ES-I3 (cell line): Measurements from ENCODE around the gene SCYL2.
"Not testable (repeated sequence)": the region's sequence is repeated elsewhere in the genome, so short reads cannot be mapped to it uniquely, and the experiment has no call there.

ENCODE experiments used
- H3K36me3 ChIP-seq: 2 replicates; pipeline ENCODE4 v1.6.1; 2013; ENCODE audit warnings: mild to moderate bottlenecking, low read length, control low read depth, moderate library complexity; ENCODE audit not compliant: insufficient read depth
- H3K4me1 ChIP-seq: 2 replicates; pipeline ENCODE4 v1.6.1; 2013; ENCODE audit warnings: mild to moderate bottlenecking, control low read depth, low read length; ENCODE audit not compliant: insufficient read depth
- H3K9ac ChIP-seq: 2 replicates; pipeline ENCODE4 v1.6.1; 2013; ENCODE audit warnings: low read depth, mild to moderate bottlenecking, low read length, moderate library complexity
- H3K9me3 ChIP-seq: 2 replicates; pipeline ENCODE4 v1.6.1; 2013; ENCODE audit warnings: mild to moderate bottlenecking, low read length, moderate library complexity; ENCODE audit not compliant: control insufficient read depth, insufficient read depth

SCYL2 gene

GRCh38 chr12:100248886-100249285 is 18.1 kb upstream of the SCYL2 start:
- no peak overlapping the region for H3K9ac ChIP-seq
- no peaks in the 10 kb centered on the region for H3K4me1 ChIP-seq
- H3K9me3 ChIP-seq, result no peaks in the 10 kb centered on the region
- H3K36me3 ChIP-seq, result no peaks in the 10 kb centered on the region

- Histone ChIP-seq H3K9ac (no peak overlapping the region), H3K36me3 (no peaks in the 10 kb centered on the region), H3K9me3 (no peaks in the 10 kb centered on the region), H3K4me1 (no peaks in the 10 kb centered on the region)
Observed at GRCh38 chr12:100249941-100250340, 17.0 kb upstream of the SCYL2 start.

GRCh38 chr12:100251917-100252316 is 15.1 kb upstream of the SCYL2 start:
- Histone ChIP-seq H3K9ac (no peak overlapping the region), H3K36me3 (no peaks in the 10 kb centered on the region), H3K4me1 (no peaks in the 10 kb centered on the region), H3K9me3 (no peaks in the 10 kb centered on the region)

GRCh38 chr12:100253437-100253836 is 13.5 kb upstream of the SCYL2 start:
- H3K36me3 ChIP-seq, result no peaks in the 10 kb centered on the region
- H3K4me1 ChIP-seq, result no peaks in the 10 kb centered on the region
- no peaks in the 10 kb centered on the region for H3K9me3 ChIP-seq
- H3K9ac ChIP-seq, result no peak overlapping the region

GRCh38 chr12:100254876-100255275 is 12.1 kb upstream of the SCYL2 start:
- Histone ChIP-seq H3K4me1 (no peaks in the 10 kb centered on the region), H3K9me3 (no peaks in the 10 kb centered on the region), H3K36me3 (no peaks in the 10 kb centered on the region), H3K9ac (no peak overlapping the region)

GRCh38 chr12:100258127-100258526 is 8.8 kb upstream of the SCYL2 start:
- no peaks in the 10 kb centered on the region for H3K36me3 ChIP-seq
- H3K4me1 ChIP-seq, result no peaks in the 10 kb centered on the region
- no peak overlapping the region for H3K9ac ChIP-seq
- H3K9me3 ChIP-seq, result no peaks in the 10 kb centered on the region

- Histone ChIP-seq H3K36me3 (no peaks in the 10 kb centered on the region), H3K9me3 (no peaks in the 10 kb centered on the region), H3K9ac (no peak overlapping the region), H3K4me1 (no peaks in the 10 kb centered on the region)
Observed at GRCh38 chr12:100263131-100263530, 3.8 kb upstream of the SCYL2 start.

- not testable (repeated sequence) for H3K36me3 ChIP-seq, H3K9me3 ChIP-seq, H3K4me1 ChIP-seq, H3K9ac ChIP-seq
Observed at GRCh38 chr12:100265107-100265506, 1.9 kb upstream of the SCYL2 start.

- no peaks in the 10 kb centered on the region for H3K36me3 ChIP-seq
- H3K9ac ChIP-seq, result peak overlapping the region; percentile 77
- 0 out of 2 replicates have a peak, but pooled peaks cover 10% of the 10 kb centered on the region for H3K4me1 ChIP-seq
- no peaks in the 10 kb centered on the region for H3K9me3 ChIP-seq
Observed at GRCh38 chr12:100265732-100266584, 1.0 kb upstream of the SCYL2 start.

- Histone ChIP-seq H3K9ac (peak overlapping the region; percentile 77), H3K4me1 (0 out of 2 replicates have a peak, but pooled peaks cover 10% of the 10 kb centered on the region), H3K36me3 (no peaks in the 10 kb centered on the region), H3K9me3 (no peaks in the 10 kb centered on the region)
Observed at GRCh38 chr12:100266585-100266834, 467 bp upstream of the SCYL2 start.

GRCh38 chr12:100267603-100268281 is 765 bp downstream of the SCYL2 start:
- Histone ChIP-seq H3K9ac (peak overlapping the region; percentile 77), H3K9me3 (no peaks in the 10 kb centered on the region), H3K36me3 (no peaks in the 10 kb centered on the region), H3K4me1 (peaks cover 14% of the 10 kb centered on the region; the same call in 1 of the 2 replicates)

- Histone ChIP-seq H3K9ac (peak overlapping the region; percentile 77; the same call in 1 of the 2 replicates), H3K4me1 (peaks cover 16% of the 10 kb centered on the region; the same call in 1 of the 2 replicates), H3K36me3 (no peaks in the 10 kb centered on the region), H3K9me3 (no peaks in the 10 kb centered on the region)
Observed at GRCh38 chr12:100268835-100269564, 2.0 kb downstream of the SCYL2 start.

GRCh38 chr12:100273782-100274181 is 6.8 kb downstream of the SCYL2 start:
- H3K9me3 ChIP-seq, result no peaks in the 10 kb centered on the region
- H3K9ac ChIP-seq, result no peak overlapping the region
- peaks cover 14% of the 10 kb centered on the region for H3K4me1 ChIP-seq
- H3K36me3 ChIP-seq, result no peaks in the 10 kb centered on the region

- Histone ChIP-seq H3K36me3 (no peaks in the 10 kb centered on the region), H3K9ac (no peak overlapping the region), H3K9me3 (no peaks in the 10 kb centered on the region), H3K4me1 (peaks cover 15% of the 10 kb centered on the region)
Observed at GRCh38 chr12:100274291-100274690, 7.3 kb downstream of the SCYL2 start.
